ENCODE data around the gene NRARP. TPM values are rescaled to one million over a fixed set of nuclear protein-coding genes. Genes with fewer than 3 reads are reported as not detected.

The NRARP gene
- total RNA-seq, 4 donors from 2014 or later = 28.5 to 49.2 (median 41.0) TPM

- H3K4me3 ChIP-seq (ENCODE audit: low read depth, poor library complexity, severe bottlenecking) = no peak overlapping the region
- TF ChIP-seq, protein P1, sequence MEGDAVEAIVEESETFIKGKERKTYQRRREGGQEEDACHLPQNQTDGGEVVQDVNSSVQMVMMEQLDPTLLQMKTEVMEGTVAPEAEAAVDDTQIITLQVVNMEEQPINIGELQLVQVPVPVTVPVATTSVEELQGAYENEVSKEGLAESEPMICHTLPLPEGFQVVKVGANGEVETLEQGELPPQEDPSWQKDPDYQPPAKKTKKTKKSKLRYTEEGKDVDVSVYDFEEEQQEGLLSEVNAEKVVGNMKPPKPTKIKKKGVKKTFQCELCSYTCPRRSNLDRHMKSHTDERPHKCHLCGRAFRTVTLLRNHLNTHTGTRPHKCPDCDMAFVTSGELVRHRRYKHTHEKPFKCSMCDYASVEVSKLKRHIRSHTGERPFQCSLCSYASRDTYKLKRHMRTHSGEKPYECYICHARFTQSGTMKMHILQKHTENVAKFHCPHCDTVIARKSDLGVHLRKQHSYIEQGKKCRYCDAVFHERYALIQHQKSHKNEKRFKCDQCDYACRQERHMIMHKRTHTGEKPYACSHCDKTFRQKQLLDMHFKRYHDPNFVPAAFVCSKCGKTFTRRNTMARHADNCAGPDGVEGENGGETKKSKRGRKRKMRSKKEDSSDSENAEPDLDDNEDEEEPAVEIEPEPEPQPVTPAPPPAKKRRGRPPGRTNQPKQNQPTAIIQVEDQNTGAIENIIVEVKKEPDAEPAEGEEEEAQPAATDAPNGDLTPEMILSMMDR (IDR thresholded peaks at IDR 0.05) = no peak
- no peak for TF ChIP-seq POLR2A (IDR thresholded peaks at IDR 0.05)
- 83 to 86% methylated on average over 15 to 20 of the region's 22 CpGs for WGBS, 2 donors
- DNase-seq (ENCODE audit: low spot score in 2 of 2) = no peak
- intact Hi-C loops (cut with DNase I; ENCODE audit: low total_unique reads) = no loop called here
Observed at GRCh38 chr9:137251490-137252268, 50.4 kb downstream of the NRARP start.

GRCh38 chr9:137251194-137251461, 50.9 kb downstream of the NRARP start, which contains the start of gene STPG3:
Gene STPG3 (plus strand): TSS chr9:137251286. CDS start chr9:137251287, 1 bp downstream.
- intact Hi-C loops (cut with DNase I; ENCODE audit: low total_unique reads) = no loop called here
- no peak within 1 kb of the TSS for H3K4me3 ChIP-seq (ENCODE audit: low read depth, poor library complexity, severe bottlenecking)
- no peak for DNase-seq (ENCODE audit: low spot score in 2 of 2)
- TF ChIP-seq, protein P1 (IDR thresholded peaks at IDR 0.05) = no peak
- no peak for TF ChIP-seq POLR2A (IDR thresholded peaks at IDR 0.05)
- WGBS, 2 donors = 72 to 82% methylated on average over 4 of the region's 4 CpGs

GRCh38 chr9:137250329-137251193, 51.5 kb downstream of the NRARP start:
- intact Hi-C loops (cut with DNase I; ENCODE audit: low total_unique reads) = no loop called here
- H3K4me3 ChIP-seq (ENCODE audit: low read depth, poor library complexity, severe bottlenecking) = no peak overlapping the region
- 47 to 60% methylated on average over 16 of the region's 18 CpGs for WGBS, 2 donors
- DNase-seq (ENCODE audit: low spot score in 2 of 2) = no peak
- TF ChIP-seq, protein P1 (IDR thresholded peaks at IDR 0.05) = no peak
- TF ChIP-seq POLR2A (IDR thresholded peaks at IDR 0.05) = no peak

Other genes with a start within 250 kb of the NRARP start
- 10 to 100 TPM; 10.1 to 14.7 (median 12.1) TPM for gene ENTPD2, start 248.2 kb downstream of the NRARP start, total RNA-seq
- 10 to 100 TPM in 2 of 4 donors, 1 to 10 TPM in 2; 5.7 to 25.6 (median 13.7) TPM for gene SAPCD2, start 231.7 kb downstream of the NRARP start, total RNA-seq
- 10 to 100 TPM in 1 of 4 donors, 1 to 10 TPM in 3; 6.6 to 13.7 (median 7.9) TPM for gene UAP1L1, start 224.8 kb downstream of the NRARP start, total RNA-seq
- gene MAN1B1, start 215.3 kb downstream of the NRARP start, total RNA-seq = 10 to 100 TPM; 57.7 to 81.0 (median 61.8) TPM
- 100 to 1,000 TPM; 123 to 144 (median 138) TPM for gene DPP7, start 187.5 kb downstream of the NRARP start, total RNA-seq
- 1 to 10 TPM in 1 of 4 donors, under 1 TPM in 2, not detected in 1; 0.10 to 2.4 (median 0.49) TPM for gene GRIN1, start 163.1 kb downstream of the NRARP start, total RNA-seq
- 10 to 100 TPM in 3 of 4 donors, 1 to 10 TPM in 1; 4.1 to 29.0 (median 21.3) TPM for gene LRRC26, start 132.2 kb downstream of the NRARP start, total RNA-seq
- gene TMEM210, start 130.2 kb downstream of the NRARP start, total RNA-seq = not detected
- gene ANAPC2, start 113.7 kb downstream of the NRARP start, total RNA-seq = 10 to 100 TPM; 26.2 to 69.3 (median 30.5) TPM
- gene SSNA1, start 113.6 kb downstream of the NRARP start, total RNA-seq = 100 to 1,000 TPM in 2 of 4 donors, 10 to 100 TPM in 2; 79.2 to 112 (median 93.1) TPM
- gene TPRN, start 101.5 kb downstream of the NRARP start, total RNA-seq = 10 to 100 TPM; 27.6 to 34.2 (median 29.1) TPM
- 10 to 100 TPM; 45.7 to 60.7 (median 49.4) TPM for gene TMEM203, start 96.6 kb downstream of the NRARP start, total RNA-seq
- gene NDOR1, start 96.6 kb downstream of the NRARP start, total RNA-seq = 10 to 100 TPM in 3 of 4 donors, 1 to 10 TPM in 1; 8.1 to 18.6 (median 11.6) TPM
- 10 to 100 TPM in 1 of 4 donors, 1 to 10 TPM in 3; 3.7 to 10.2 (median 5.5) TPM for gene RNF208, start 80.0 kb downstream of the NRARP start, total RNA-seq
- gene CYSRT1, start 77.1 kb downstream of the NRARP start, total RNA-seq = 100 to 1,000 TPM in 1 of 4 donors, 10 to 100 TPM in 3; 40.2 to 119 (median 67.6) TPM
- gene RNF224, start 74.8 kb downstream of the NRARP start, total RNA-seq = 1 to 10 TPM in 2 of 4 donors, under 1 TPM in 1, not detected in 1; 0.25 to 3.2 (median 2.4) TPM
- 1 to 10 TPM in 1 of 4 donors, not detected in 3; 1.6 TPM for gene SLC34A3, start 71.4 kb downstream of the NRARP start, total RNA-seq
- 100 to 1,000 TPM; 317 to 604 (median 408) TPM for gene TUBB4B, start 61.0 kb downstream of the NRARP start, total RNA-seq
- not detected for gene STPG3, start 51.0 kb downstream of the NRARP start, total RNA-seq
- 10 to 100 TPM; 40.7 to 52.7 (median 49.9) TPM for gene NELFB, start 46.9 kb downstream of the NRARP start, total RNA-seq
- 1 to 10 TPM; 4.9 to 7.4 (median 5.6) TPM for gene TOR4A, start 24.5 kb downstream of the NRARP start, total RNA-seq
- gene EXD3, start 120.9 kb upstream of the NRARP start, total RNA-seq = 10 to 100 TPM; 13.8 to 25.7 (median 17.7) TPM
- gene NOXA1, start 121.1 kb upstream of the NRARP start, total RNA-seq = 1 to 10 TPM; 3.1 to 5.6 (median 4.4) TPM
- gene ENTPD8, start 139.1 kb upstream of the NRARP start, total RNA-seq = not detected
- gene NSMF, start 157.1 kb upstream of the NRARP start, total RNA-seq = 10 to 100 TPM; 18.6 to 41.8 (median 24.3) TPM
- 10 to 100 TPM; 24.1 to 44.3 (median 28.2) TPM for gene PNPLA7, start 248.1 kb upstream of the NRARP start, total RNA-seq
- 10 to 100 TPM; 54.6 to 61.8 (median 58.5) TPM for gene MRPL41, start 249.6 kb upstream of the NRARP start, total RNA-seq